HL-60 (cell line): ENCODE data around the gene CEACAM21.
A peak's percentile ranks its signal among the peaks of the same experiment; 100 is the strongest.

Experiments used
- DNase-seq, 2 experiments: peaks; one replicate each; pipeline ENCODE4 v3.0.0-alpha.2; 2010 to 2020; ENCODE audit warnings: low read depth in 1 of 2, low spot score in 1 of 2
- H3K27ac ChIP-seq: fragments of 250-450 bp; sonication (Bioruptor Pico); replicated peaks from 2 replicates; pipeline ENCODE4 v1.5.1; 2020; ENCODE audit warnings: mild to moderate bottlenecking, moderate library complexity
- H3K27me3 ChIP-seq: fragments of 250-450 bp; sonication (Bioruptor Pico); 2 replicates; pipeline ENCODE4 v1.5.1; 2021; ENCODE audit warnings: mild to moderate bottlenecking, moderate library complexity; ENCODE audit not compliant: insufficient read depth, poor library complexity, severe bottlenecking
- H3K4me3 ChIP-seq: replicated peaks from 2 replicates; pipeline ENCODE4 v1.5.1; 2011; ENCODE audit warnings: mild to moderate bottlenecking, control low read depth, low read length; ENCODE audit not compliant: insufficient read depth
- CTCF ChIP-seq: IDR thresholded peaks from one replicate; pipeline ENCODE4 v1.5.1; 2011; ENCODE audit warnings: low read length, control low read depth, inconsistent platforms; ENCODE audit not compliant: insufficient read depth
- GABPA ChIP-seq: IDR thresholded peaks from 2 replicates; pipeline ENCODE4 v1.6.1; 2012; ENCODE audit warnings: low read depth
- POLR2AphosphoS5 ChIP-seq: IDR thresholded peaks from 2 replicates; pipeline ENCODE4 v1.6.1; 2012; ENCODE audit warnings: low read depth
- REST ChIP-seq: IDR thresholded peaks from 2 replicates; pipeline ENCODE4 v1.6.1; 2012; ENCODE audit warnings: low read depth; ENCODE audit not compliant: insufficient replicate concordance
- SPI1 ChIP-seq: IDR thresholded peaks from 2 replicates; pipeline ENCODE4 v1.6.1; 2012; ENCODE audit warnings: low read depth, mild to moderate bottlenecking, borderline replicate concordance

Gene CEACAM21

GRCh38 chr19:41570179-41570578, 5.8 kb upstream of the CEACAM21 start:
- TF ChIP-seq POLR2AphosphoS5 = no peak
- no peak for TF ChIP-seq SPI1
- DNase-seq = no peak
- Histone ChIP-seq H3K4me3 (no peak overlapping the region), H3K27me3 (peaks cover 18% of the 10 kb centered on the region), H3K27ac (no peak overlapping the region)

- peak; percentile 58 to 78 for DNase-seq
- Histone ChIP-seq H3K4me3 (no peak overlapping the region), H3K27me3 (peaks cover 16% of the 10 kb centered on the region), H3K27ac (no peak overlapping the region)
- TF ChIP-seq SPI1 (no peak), CTCF (peak; percentile 80)
Observed at GRCh38 chr19:41570639-41571112, 5.3 kb upstream of the CEACAM21 start.

- no peaks in the 10 kb centered on the region for H3K27me3 ChIP-seq
- H3K4me3 ChIP-seq = no peak overlapping the region
- TF ChIP-seq GABPA (no peak), SPI1 (no peak), POLR2AphosphoS5 (no peak), REST (no peak), CTCF (no peak)
- DNase-seq = no peak
- H3K27ac ChIP-seq = no peak overlapping the region; the same call in 1 of the 2 replicates
Observed at GRCh38 chr19:41577144-41577830, 1.3 kb downstream of the CEACAM21 start.

GRCh38 chr19:41577833-41578232, 1.9 kb downstream of the CEACAM21 start:
- DNase-seq = no peak
- TF ChIP-seq CTCF (no peak), REST (no peak), GABPA (no peak), SPI1 (no peak), POLR2AphosphoS5 (no peak)

More at GRCh38 chr19:41577833-41578232, 1.9 kb downstream of the CEACAM21 start:
- H3K27me3 ChIP-seq = no peaks in the 10 kb centered on the region
- no peak overlapping the region for H3K27ac ChIP-seq
- no peak overlapping the region for H3K4me3 ChIP-seq
